RCC 7860 (cell line): ENCODE measurements around the gene RAB11FIP4.
"Not testable (repeated sequence)": the region's sequence is repeated elsewhere in the genome, so short reads cannot be mapped to it uniquely, and the experiment has no call there.

Experiments used
- DNase-seq: peaks from one replicate; pipeline ENCODE4 v3.0.0-alpha.2; 2015; ENCODE audit warnings: low spot score
- FAIRE-seq: peaks from 2 replicates; lab custom pipeline; 2012; peaks lifted over from hg19 to GRCh38; lab: Jason Lieb, UNC

Gene RAB11FIP4

DNA sequence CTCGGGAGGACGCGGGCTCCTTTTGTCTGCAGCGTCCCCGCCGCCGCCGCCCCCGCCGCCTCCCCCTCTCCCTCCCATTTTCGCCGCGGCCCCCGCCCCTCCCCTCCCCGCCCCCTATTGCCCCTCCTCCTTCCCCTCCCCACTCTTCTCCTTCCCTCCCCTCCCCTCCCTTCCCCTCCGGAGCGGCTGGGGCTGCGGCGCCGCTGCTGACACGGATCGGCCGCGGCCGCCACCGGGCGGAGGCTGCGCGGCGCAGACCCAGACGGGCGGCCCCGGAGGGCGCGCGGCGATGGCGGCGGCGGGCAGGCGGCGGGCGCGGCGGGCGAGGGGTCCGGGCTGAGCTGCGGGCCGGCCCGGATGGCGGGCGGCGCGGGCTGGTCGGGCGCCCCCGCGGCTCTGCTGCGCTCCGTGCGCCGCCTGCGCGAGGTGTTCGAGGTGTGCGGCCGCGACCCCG lies at the start of gene RAB11FIP4:
RAB11FIP4 (plus strand) TSS at position 180 of the 454 bp plus-strand sequence; CDS start at position 358, 178 bp downstream.
- DNase-seq (no peak), FAIRE-seq (no peak)

- not testable (repeated sequence) for DNase-seq, FAIRE-seq
These were observed 46.2 kb upstream of the RAB11FIP4 start for GRCh38 chr17:31345191-31345747.

DNA sequence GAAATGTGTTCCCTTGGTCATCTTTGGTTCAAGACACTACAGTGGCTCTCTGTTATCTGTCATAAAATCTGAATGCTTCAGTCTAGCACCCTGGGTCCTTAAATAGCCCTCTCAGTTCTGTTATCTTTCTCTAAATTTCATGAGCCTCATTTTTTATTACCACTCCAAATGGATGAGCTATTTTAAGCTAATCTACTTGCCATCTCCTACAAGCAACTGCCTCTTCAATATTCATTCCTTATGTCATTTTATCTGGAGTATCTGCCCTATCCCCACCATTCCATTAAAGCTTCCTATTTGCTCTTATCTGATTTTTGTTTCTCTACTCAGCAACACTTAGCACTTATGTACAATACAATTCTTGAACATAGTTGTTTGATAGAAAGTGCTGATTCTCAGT lies 42.0 kb upstream of the RAB11FIP4 start:
- DNase-seq (no peak), FAIRE-seq (no peak)

DNA sequence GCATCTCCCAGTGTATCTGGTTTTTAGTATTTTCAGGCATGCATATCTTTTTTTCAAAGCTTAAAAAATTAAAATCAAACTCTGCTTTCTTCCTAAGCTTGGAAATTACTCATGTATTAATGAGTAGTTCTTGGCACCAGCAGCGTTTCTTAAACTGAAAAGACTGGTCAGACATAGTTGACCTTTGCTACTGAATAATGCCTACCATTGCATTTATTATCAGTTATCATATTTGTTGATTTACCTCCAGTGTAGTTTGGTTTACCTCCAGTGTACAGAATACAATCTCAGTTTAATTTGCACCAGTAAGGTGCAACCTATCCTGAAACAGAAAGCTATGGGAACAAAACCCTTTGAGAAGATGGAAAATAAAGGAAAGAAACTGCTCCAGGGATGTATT lies 35.5 kb upstream of the RAB11FIP4 start:
- no peak for FAIRE-seq
- no peak for DNase-seq

DNA sequence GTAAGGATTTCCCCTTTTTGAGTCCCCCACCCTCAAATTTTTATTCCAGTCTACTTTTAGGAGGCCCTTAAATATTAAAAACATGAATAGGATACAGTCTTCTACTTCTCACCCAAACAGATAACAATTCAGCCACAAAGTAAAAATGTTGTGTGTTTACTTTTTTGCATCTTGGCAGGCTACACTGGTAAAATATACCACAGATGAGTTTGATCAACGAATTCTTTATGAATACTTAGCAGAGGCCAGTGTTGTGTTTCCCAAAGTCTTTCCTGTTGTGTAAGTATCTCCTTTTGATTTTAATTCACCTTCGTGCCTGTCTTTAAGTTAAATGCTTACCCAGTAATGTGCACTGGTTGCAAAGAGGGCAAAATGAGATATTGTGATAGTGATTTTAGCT lies 34.4 kb upstream of the RAB11FIP4 start:
- DNase-seq (no peak), FAIRE-seq (no peak)

- FAIRE-seq (no peak), DNase-seq (no peak)
These were observed 33.6 kb upstream of the RAB11FIP4 start for GRCh38 chr17:31357839-31358394.

DNA sequence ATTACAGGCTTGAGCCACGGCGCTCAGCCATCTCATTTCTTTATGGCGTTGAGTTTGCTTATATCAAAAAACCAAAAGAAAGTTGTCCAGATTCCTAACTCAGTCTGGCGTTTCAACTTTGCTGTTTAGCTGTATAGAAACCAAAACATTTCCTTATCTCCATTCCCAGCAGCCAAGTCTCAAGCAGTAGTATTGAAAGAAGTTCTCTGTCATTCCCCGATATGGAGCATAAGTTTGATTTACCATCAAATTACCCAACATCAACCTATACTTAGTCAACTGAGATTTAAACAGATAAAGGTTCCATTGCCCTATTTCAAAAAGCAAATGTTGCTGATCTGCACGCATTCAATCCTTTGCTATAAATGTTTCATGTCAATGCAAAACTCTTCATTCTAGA lies 27.5 kb upstream of the RAB11FIP4 start:
- FAIRE-seq = no peak
- no peak for DNase-seq

- no peak for DNase-seq
- no peak for FAIRE-seq
These were observed 25.4 kb upstream of the RAB11FIP4 start for GRCh38 chr17:31366088-31366487.

GRCh38 chr17:31369266-31369665 lies 22.2 kb upstream of the RAB11FIP4 start:
- FAIRE-seq = no peak
- no peak for DNase-seq

DNA sequence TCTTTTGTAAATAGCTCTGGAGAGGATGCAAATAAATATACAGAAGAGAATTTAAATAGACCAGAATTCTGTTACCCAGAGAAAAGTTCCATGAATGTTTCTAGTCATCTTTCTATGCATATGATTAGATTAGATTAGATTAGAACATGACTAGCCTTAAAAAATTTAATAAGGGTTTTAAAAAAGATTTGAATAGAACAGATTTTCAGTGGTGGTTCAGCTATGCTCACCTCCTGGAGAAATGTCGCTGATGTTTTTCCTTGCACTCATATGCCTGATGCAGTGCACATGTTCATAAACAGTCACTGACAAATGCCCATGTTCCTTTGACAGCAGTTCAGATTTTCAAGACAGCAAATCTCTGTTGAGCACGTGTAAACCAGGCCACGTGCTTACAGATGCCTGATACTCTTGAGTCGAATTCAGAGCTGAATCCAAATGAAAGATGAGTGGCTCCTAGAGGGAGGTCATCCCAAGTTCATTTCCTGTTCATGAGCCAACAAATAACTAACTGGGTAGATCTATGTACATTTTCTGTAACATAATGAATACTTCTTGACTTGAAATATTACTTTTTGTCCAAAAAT lies 19.9 kb upstream of the RAB11FIP4 start:
- FAIRE-seq (no peak), DNase-seq (no peak)

GRCh38 chr17:31373150-31374093 lies 18.1 kb upstream of the RAB11FIP4 start:
- DNase-seq (peak; percentile 48), FAIRE-seq (peak; percentile 31)

GRCh38 chr17:31374094-31374447 lies 17.4 kb upstream of the RAB11FIP4 start:
- no peak for FAIRE-seq
- no peak for DNase-seq

GRCh38 chr17:31374503-31374902 lies 17.0 kb upstream of the RAB11FIP4 start:
- FAIRE-seq (no peak), DNase-seq (no peak)

DNA sequence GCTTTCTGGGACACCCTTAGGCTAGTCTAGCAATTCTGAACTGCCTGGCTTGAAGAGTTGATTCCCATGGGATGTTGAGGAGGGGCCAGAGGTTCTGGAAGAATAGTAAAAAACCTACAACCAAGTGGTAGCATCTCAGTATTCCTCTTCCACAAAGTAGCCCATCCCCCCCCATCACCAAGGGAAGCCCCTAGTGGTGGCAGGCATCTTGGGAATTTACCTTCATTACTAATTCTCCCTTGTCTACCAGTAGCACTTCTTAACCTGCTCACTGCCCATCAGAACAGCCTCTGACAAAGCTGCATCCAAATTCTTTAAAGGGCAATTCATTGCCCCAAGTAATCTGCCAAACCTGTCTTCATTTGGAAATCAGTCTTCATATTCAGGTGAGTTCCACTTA lies 12.8 kb upstream of the RAB11FIP4 start:
- FAIRE-seq = no peak
- no peak for DNase-seq

DNA sequence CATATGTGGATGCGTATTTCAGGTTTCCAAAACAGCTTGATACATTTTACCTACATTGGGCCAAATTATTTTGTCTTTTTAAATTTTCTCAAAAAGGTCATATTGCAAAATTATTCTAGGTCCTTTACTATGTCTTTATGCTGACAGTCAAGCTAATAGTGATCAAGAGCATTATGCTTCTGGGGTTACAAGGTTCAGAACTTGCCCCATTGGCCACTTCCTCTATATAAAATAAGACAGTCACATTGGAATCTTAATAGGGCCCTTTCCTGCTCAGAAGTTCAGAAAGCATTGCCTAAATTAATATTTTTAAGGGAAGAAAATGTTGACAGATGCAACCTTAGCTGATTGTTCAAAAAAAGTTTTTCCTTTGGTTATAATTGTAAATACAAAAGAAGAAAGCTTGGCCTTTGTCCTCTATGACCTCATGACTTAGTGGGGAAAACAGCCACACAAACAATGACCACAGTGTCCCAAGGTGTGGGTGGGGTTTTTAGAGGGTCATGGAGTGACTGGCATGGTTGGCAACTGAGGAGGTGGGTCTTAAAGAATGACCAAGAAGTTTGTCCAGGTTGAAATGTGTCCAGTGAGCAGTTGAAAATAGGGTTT lies 11.8 kb upstream of the RAB11FIP4 start:
- FAIRE-seq = no peak
- DNase-seq = no peak

- FAIRE-seq = no peak
- no peak for DNase-seq
These were observed 10.3 kb upstream of the RAB11FIP4 start for GRCh38 chr17:31381165-31381668.

- not testable (repeated sequence) for DNase-seq, FAIRE-seq
These were observed 8.7 kb upstream of the RAB11FIP4 start for GRCh38 chr17:31382668-31383275.

DNA sequence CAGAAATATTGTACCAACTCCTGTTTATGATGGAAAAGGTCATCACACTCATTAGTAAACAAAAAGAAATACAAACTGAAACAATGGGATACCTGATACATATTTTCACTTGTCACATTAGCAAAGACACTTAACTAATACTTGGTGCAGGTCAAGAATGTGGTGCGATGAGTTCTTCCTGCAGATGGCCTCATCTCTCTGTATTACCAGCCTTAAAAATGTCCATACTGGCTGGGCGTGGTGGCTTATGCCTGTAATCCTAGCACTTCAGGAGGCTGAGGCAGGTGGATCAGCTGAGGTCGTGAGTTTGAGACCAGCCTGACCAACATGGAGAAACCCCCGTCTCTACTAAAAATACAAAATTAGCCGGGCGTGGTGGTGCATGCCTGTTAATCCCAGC lies 8.0 kb upstream of the RAB11FIP4 start:
- DNase-seq, FAIRE-seq: not testable (repeated sequence)

DNA sequence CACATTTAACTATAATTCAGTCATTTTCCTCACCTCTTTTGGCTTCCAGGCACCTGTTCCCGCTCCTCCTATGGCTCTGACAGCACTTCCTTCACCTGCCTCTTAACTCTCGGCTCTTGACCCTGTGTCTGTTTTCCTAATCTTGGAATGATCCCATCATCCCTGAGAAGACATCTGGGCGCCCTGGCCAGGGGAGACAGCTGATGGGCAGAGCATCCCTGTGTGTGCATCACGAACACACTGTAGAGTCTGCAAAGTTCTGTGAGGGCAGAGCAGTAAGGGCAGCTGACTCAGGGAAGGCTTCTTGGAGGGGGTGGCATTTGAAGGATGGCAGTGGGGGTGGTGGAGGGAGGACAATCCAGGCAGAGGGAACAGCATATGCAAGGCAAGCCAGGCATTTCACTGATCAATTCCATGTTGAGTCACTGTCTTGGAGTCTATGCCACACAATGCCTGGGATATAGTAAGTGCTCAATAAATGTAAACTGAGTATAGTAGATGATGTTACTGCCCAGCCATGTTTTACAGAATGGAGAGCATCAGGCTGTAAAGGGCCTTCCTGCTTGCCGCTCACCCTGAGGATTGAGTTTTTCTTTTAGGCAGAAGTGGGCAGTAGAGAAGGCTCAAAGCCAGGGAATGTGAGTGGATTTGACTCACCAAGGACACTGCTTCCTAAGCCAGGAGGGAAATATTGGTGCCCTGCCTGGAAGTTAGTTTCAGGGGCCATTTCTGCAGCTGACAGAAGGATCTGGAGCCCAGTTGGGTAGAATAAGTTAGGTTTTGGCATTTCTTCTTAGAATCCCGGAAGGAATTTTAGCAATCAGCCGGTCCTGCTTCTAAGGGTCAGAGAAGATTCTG lies 5.8 kb upstream of the RAB11FIP4 start:
- no peak for FAIRE-seq
- DNase-seq = no peak
